ENCODE data around the gene HHIPL1.

GRCh38 chr14:99666533-99666932, 21.6 kb downstream of the HHIPL1 start:
- TF ChIP-seq CTCF (IDR thresholded peaks at IDR 0.05) (no peak), POLR2A (IDR thresholded peaks at IDR 0.05) (no peak), POLR2AphosphoS5 (IDR thresholded peaks at IDR 0.05; ENCODE audit: insufficient read depth in 1 of 2, low read depth in 1 of 2) (no peak)
